K562 (cell line): ENCODE data around the gene CCNB1. TPM values are rescaled to one million over a fixed set of nuclear protein-coding genes. Genes with fewer than 3 reads are reported as not detected.

Experiments used
- ATAC-seq: fragments of 200-7000 bp; cut with Tn5 transposase; 3 replicates; pipeline ENCODE4 v1.9.1; 2020; ENCODE audit warnings: moderate library complexity
- BruUV-seq: library from RNA; stranded (reverse); fragments of 400-500 nt; replicated peaks from 2 replicates; lab custom pipeline; 2021; lab: Mats Ljungman, UMichigan
- CTCF ChIA-PET: fragments of 300-600 bp; formaldehyde crosslinking; extraction: SDS; loops from one replicate; lab custom pipeline; 2021; ENCODE audit warnings: low intra/inter-chr PET ratio; lab: Yijun Ruan, JAX
- POLR2A ChIA-PET: fragments of 300-600, 350-650 bp; sonication (Branson Sonifier 250); formaldehyde crosslinking; extraction: SDS; loops from one replicate; lab custom pipeline; 2021; ENCODE audit warnings: antibody characterized with exemption, inconsistent platforms; lab: Yijun Ruan, JAX
- DNase-seq, 4 experiments: peaks; one replicate each; pipeline versions ENCODE4 v3.0.0 to v3.0.0-alpha.2; 2011 to 2018; ENCODE audit warnings: low spot score in 3 of 4, mixed read lengths in 3 of 4; ENCODE audit errors: extremely low read depth in 1 of 4
- FAIRE-seq: peaks from 2 replicates; lab custom pipeline; 2011; peaks lifted over from hg19 to GRCh38; lab: Jason Lieb, UNC
- H2AFZ ChIP-seq: 2 replicates; pipeline ENCODE4 v1.6.0; 2011; ENCODE audit warnings: low read depth, low read length, control low read depth, inconsistent platforms
- H3K27ac ChIP-seq: fragments of 200-600 bp; 3 replicates; pipeline ENCODE4 v1.8.0; 2011; ENCODE audit warnings: low read depth, mild to moderate bottlenecking, control low read depth, inconsistent platforms, low read length, moderate library complexity, mixed read lengths; ENCODE audit errors: extremely low read depth
- H3K27me3 ChIP-seq, 2 experiments: fragments of 300-600 bp in 1 of 2; 2 replicates in 1 of 2; 3 replicates in 1 of 2; pipeline versions ENCODE4 v1.6.0 to v1.8.0; 2011; ENCODE audit warnings: inconsistent platforms in 2 of 2, low read length in 2 of 2, mild to moderate bottlenecking in 1 of 2, mixed read lengths in 1 of 2, moderate library complexity in 1 of 2; ENCODE audit not compliant: control insufficient read depth in 2 of 2, insufficient read depth in 2 of 2
- H3K36me3 ChIP-seq: fragments of 300-600 bp; 3 replicates; pipeline ENCODE4 v1.8.0; 2011; ENCODE audit warnings: mild to moderate bottlenecking, low read length, inconsistent platforms; ENCODE audit not compliant: control insufficient read depth, insufficient read depth
- H3K4me1 ChIP-seq, 2 experiments: fragments of 200-600 bp in 1 of 2; replicated peaks in 1 of 2; 2 replicates in 1 of 2; 3 replicates in 1 of 2; pipeline versions ENCODE4 v1.5.1 to v1.8.0; 2011; ENCODE audit warnings: inconsistent platforms in 2 of 2, low read length in 2 of 2, mild to moderate bottlenecking in 1 of 2, mixed read lengths in 1 of 2, moderate library complexity in 1 of 2; ENCODE audit not compliant: control insufficient read depth in 2 of 2, insufficient read depth in 2 of 2
- H3K4me2 ChIP-seq: 2 replicates; pipeline ENCODE4 v1.6.1; 2011; ENCODE audit warnings: low read length, control low read depth, inconsistent platforms, mixed read lengths; ENCODE audit not compliant: insufficient read depth
- H3K4me3 ChIP-seq: fragments of 200-600 bp; sonication (generic), shearing (Covaris generic); 2 replicates; pipeline ENCODE4 v1.5.1; 2016; ENCODE audit warnings: control low read depth, inconsistent platforms
- H3K79me2 ChIP-seq: fragments of 200-600 bp; 3 replicates; pipeline ENCODE4 v1.8.0; 2011; ENCODE audit warnings: low read length, inconsistent platforms; ENCODE audit not compliant: control insufficient read depth, insufficient read depth
- H3K9ac ChIP-seq, 2 experiments: 2 replicates each; pipeline versions ENCODE4 v1.6.0 to v1.6.1; 2011; ENCODE audit warnings: low read depth in 2 of 2, low read length in 2 of 2, control low read depth in 1 of 2, inconsistent platforms in 1 of 2, mild to moderate bottlenecking in 1 of 2, mixed read lengths in 1 of 2; ENCODE audit not compliant: insufficient read depth in 1 of 2
- H3K9me1 ChIP-seq: one replicate; pipeline ENCODE4 v1.6.0; 2011; ENCODE audit warnings: inconsistent platforms, mild to moderate bottlenecking, low read length, moderate library complexity; ENCODE audit not compliant: control insufficient read depth, insufficient read depth
- H3K9me3 ChIP-seq: replicated peaks from 2 replicates; pipeline ENCODE4 v1.5.1; 2011; ENCODE audit warnings: low read depth, low read length, inconsistent platforms; ENCODE audit not compliant: control insufficient read depth, insufficient read depth
- H4K20me1 ChIP-seq: replicated peaks from 2 replicates; pipeline ENCODE4 v1.6.1; 2011; ENCODE audit warnings: low read length, inconsistent platforms, mixed read lengths; ENCODE audit not compliant: control insufficient read depth, insufficient read depth
- CBFB ChIP-seq: sonication (generic); formaldehyde crosslinking; IDR thresholded peaks from 2 replicates; pipeline ENCODE4 v1.4.0; 2020; ENCODE audit warnings: mild to moderate bottlenecking, missing genetic modification reagents
- CBX1 ChIP-seq: sonication (generic); IDR thresholded peaks from 2 replicates; pipeline ENCODE4 v1.6.1; 2016; ENCODE audit warnings: antibody characterized with exemption, low read depth, mild to moderate bottlenecking
- ETV5 ChIP-seq: sonication (generic); formaldehyde crosslinking; IDR thresholded peaks from 2 replicates; pipeline ENCODE4 v1.4.0; 2020; ENCODE audit warnings: low read depth, mild to moderate bottlenecking, missing genetic modification reagents
- FIP1L1 ChIP-seq: fragments of 200-400 bp; formaldehyde crosslinking; IDR thresholded peaks from 2 replicates; pipeline ENCODE4 v1.6.1; 2018; ENCODE audit warnings: mild to moderate bottlenecking, low read depth, low read length; ENCODE audit not compliant: poor library complexity, severe bottlenecking
- HDAC2 ChIP-seq: fragments of 450-650 bp; IDR thresholded peaks from 2 replicates; pipeline ENCODE4 v1.6.1; 2016; ENCODE audit warnings: mild to moderate bottlenecking
- KLF16 ChIP-seq: IDR thresholded peaks from 2 replicates; pipeline ENCODE4 v1.6.1; 2016; ENCODE audit warnings: antibody characterized with exemption
- RB1 ChIP-seq: fragments of 450-650 bp; IDR thresholded peaks from 2 replicates; pipeline ENCODE4 v1.6.1; 2017; ENCODE audit warnings: low read depth, mild to moderate bottlenecking
- SAP30 ChIP-seq: fragments of 200-600 bp; sonication (generic); IDR thresholded peaks from 2 replicates; pipeline ENCODE4 v1.6.1; 2012; ENCODE audit warnings: borderline replicate concordance, low read depth, mild to moderate bottlenecking, moderate library complexity, low read length, control low read depth, inconsistent platforms; ENCODE audit not compliant: insufficient read depth, poor library complexity, severe bottlenecking
- SLC30A9 ChIP-seq: fragments of 250-450 bp; sonication (Bioruptor Pico); IDR thresholded peaks from 2 replicates; pipeline ENCODE4 v1.8.0; 2022; ENCODE audit warnings: mild to moderate bottlenecking, moderate library complexity
- SMARCA4 ChIP-seq: fragments of 450-650 bp; IDR thresholded peaks from 2 replicates; pipeline ENCODE4 v1.6.1; 2016
- ZBTB49 ChIP-seq: sonication (generic); formaldehyde crosslinking; IDR thresholded peaks from 2 replicates; pipeline ENCODE4 v1.8.0; 2022; ENCODE audit warnings: missing genetic modification reagents, mild to moderate bottlenecking, borderline replicate concordance
- ZNF184 ChIP-seq: sonication (generic); formaldehyde crosslinking; IDR thresholded peaks from 2 replicates; pipeline ENCODE4 v1.5.0; 2020; ENCODE audit warnings: missing genetic modification reagents
- ZNF354B ChIP-seq: fragments of 250-450 bp; sonication (Bioruptor Pico); IDR thresholded peaks from 2 replicates; pipeline ENCODE4 v1.4.0; 2020
- WGBS: fragments of 100-300 bp; shearing (Covaris generic); methylation state at CpG from one replicate; pipeline ENCODE4 v1.1.6; 2016; ENCODE audit warnings: low coverage, mixed read lengths; ENCODE audit not compliant: insufficient coverage; ENCODE audit errors: missing lambda C conversion rate; 5-methylcytosine and 5-hydroxymethylcytosine counted together
- in situ Hi-C: fragments of 300-500 bp; cut with MboI; formaldehyde crosslinking; loops from 4 replicates; pipeline ENCODE4 v1.15.0; 2018; ENCODE audit warnings: inconsistent platforms, mixed read lengths
- intact Hi-C: fragments of 100-400 bp; cut with micrococcal nuclease; formaldehyde crosslinking; loops from 2 replicates; pipeline ENCODE4 v1.14.2; 2022
- polyA plus RNA-seq, 8 experiments: library from polyadenylated mRNA; depleted of rRNA in 4 of 8; stranded (reverse) in 5 of 8; unstranded in 3 of 8; fragments of >200 nt; fragmentation: Nextera tagmentation in 2 of 8; fragmentation: Illumina TruSeq in 1 of 8; extraction: Ambion mirVana in 2 of 8; extraction: Trizol in 1 of 8; gene quantifications; 2 replicates each; pipeline versions ENCODE4 v1.2.1 to v1.2.3, GENCODE V29; 2011 to 2014; ENCODE audit warnings: inconsistent platforms in 1 of 8, missing spikeins in 1 of 8
- total RNA-seq, 7 experiments: library from RNA; depleted of rRNA in 6 of 7; stranded (reverse); fragments of >200 nt in 6 of 7; fragmentation: Illumina TruSeq in 2 of 7; extraction: Trizol in 2 of 7; gene quantifications; 2 replicates each; pipeline versions ENCODE4 v1.2.1 to v1.2.3, GENCODE V29; 2011 to 2021; ENCODE audit warnings: low replicate concordance in 1 of 7

CCNB1 gene
- total and polyA plus RNA-seq, 9 of the 15 experiments (the other 6 are each of a cell fraction or from before 2014, with no cell fraction given), result 165 to 679 (median 271) TPM

- H3K4me3 ChIP-seq, result peak within 1 kb of the TSS; percentile 76
- H3K4me1 ChIP-seq, result peaks cover 7 to 8% of the 10 kb centered on the region in 2 experiments; a peak in 4 of 5 replicates
- H3K27me3 ChIP-seq, result no peaks in the 10 kb centered on the region
- DNase-seq, result peak; percentile 90 to 94 (median 92)
- H3K79me2 ChIP-seq, result peaks cover 23% of the 10 kb centered on the region
- peak within 1 kb of the TSS; percentile 94 for H3K27ac ChIP-seq
- POLR2A ChIA-PET, result interaction anchor here (0.7 to 3.0 kb wide), 15 partner anchors 9 to 180 kb away, joined by 3 to 17 read pairs (median 5); partner anchors contain the start of genes AK6 and TAF9
- intact Hi-C loops (loop anchor here (2.0 kb wide), 1 partner anchor 27 kb away; a partner anchor contains a TSS), in situ Hi-C loops (no loop called here)
- peak; percentile 91 for FAIRE-seq
- no peaks in the 10 kb centered on the region for H4K20me1 ChIP-seq
- H3K9ac ChIP-seq, result peak within 1 kb of the TSS; percentile 88 to 95
- under 1% methylated on average over 55 of the region's 55 CpGs for WGBS
- H2AFZ ChIP-seq, result peak within 1 kb of the TSS; percentile 92
- H3K9me3 ChIP-seq, result no peaks in the 10 kb centered on the region
- no peaks in the 10 kb centered on the region for H3K9me1 ChIP-seq
- CTCF ChIA-PET, result no interaction called here
- peak; percentile 95 for ATAC-seq
- peaks cover 24% of the 10 kb centered on the region; the same call in 2 of the 3 replicates for H3K36me3 ChIP-seq
- no TSS peak for BruUV-seq
- peak within 1 kb of the TSS; percentile 94 for H3K4me2 ChIP-seq
- TF ChIP-seq ZBTB49 (no peak), FIP1L1 (peak; percentile 38), CBX1 (peak; percentile 63; the same call in 1 of the 2 replicates), RB1 (peak; percentile 97), CBFB (CRISPR knock-in tag) (no peak), ZNF184 (CRISPR knock-in tag) (no peak), HDAC2 (0 out of 2 replicates have a peak, but pooled peaks have one; percentile 65), SAP30 (peak; percentile 95), SMARCA4 (peak; percentile 29), ETV5 (peak; percentile 59; the same call in 1 of the 2 replicates), KLF16 (no peak), SLC30A9 (no peak), ZNF354B (CRISPR knock-in tag) (no peak)
These were observed 22.5 kb downstream of the CCNB1 start, which contains the start of gene CENPH for GRCh38 chr5:69189162-69190086. CENPH (plus strand) TSS chr5:69189583; CDS start chr5:69189635, 52 bp downstream.
